T follicular helper cell (primary cell): ENCODE data around the gene AHI1.
"Not testable (repeated sequence)": the region's sequence is repeated elsewhere in the genome, so short reads cannot be mapped to it uniquely, and the experiment has no call there.

Experiments used
- DNase-seq: peaks from one replicate; pipeline ENCODE4 v3.0.0-alpha.2; 2020; ENCODE audit warnings: low read depth

Gene AHI1

GRCh38 chr6:135505648-135506047, 8.1 kb upstream of the AHI1 start:
- no peak for DNase-seq

GRCh38 chr6:135505222-135505621, 7.7 kb upstream of the AHI1 start:
- no peak for DNase-seq

DNA sequence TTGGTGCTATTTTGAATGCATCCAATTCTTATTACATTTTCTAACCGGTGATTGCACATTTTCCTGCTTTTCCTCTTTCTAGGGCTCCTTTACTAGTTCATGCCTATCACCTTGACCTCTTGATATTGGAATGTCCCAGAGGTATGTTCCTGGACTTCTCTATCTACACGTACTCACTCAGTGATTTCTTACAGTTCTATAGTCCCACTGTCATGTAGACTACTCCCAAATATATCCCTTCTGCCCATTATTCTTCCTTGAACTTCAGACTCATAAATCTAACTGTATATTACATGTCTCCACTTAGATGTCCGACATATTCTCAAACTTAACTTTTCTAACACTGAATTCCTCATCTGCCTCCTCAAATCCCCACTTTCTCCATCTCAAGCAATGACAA, 7.2 kb upstream of the AHI1 start:
- no peak for DNase-seq

GRCh38 chr6:135503703-135504475, 6.3 kb upstream of the AHI1 start:
- DNase-seq: no peak

DNA sequence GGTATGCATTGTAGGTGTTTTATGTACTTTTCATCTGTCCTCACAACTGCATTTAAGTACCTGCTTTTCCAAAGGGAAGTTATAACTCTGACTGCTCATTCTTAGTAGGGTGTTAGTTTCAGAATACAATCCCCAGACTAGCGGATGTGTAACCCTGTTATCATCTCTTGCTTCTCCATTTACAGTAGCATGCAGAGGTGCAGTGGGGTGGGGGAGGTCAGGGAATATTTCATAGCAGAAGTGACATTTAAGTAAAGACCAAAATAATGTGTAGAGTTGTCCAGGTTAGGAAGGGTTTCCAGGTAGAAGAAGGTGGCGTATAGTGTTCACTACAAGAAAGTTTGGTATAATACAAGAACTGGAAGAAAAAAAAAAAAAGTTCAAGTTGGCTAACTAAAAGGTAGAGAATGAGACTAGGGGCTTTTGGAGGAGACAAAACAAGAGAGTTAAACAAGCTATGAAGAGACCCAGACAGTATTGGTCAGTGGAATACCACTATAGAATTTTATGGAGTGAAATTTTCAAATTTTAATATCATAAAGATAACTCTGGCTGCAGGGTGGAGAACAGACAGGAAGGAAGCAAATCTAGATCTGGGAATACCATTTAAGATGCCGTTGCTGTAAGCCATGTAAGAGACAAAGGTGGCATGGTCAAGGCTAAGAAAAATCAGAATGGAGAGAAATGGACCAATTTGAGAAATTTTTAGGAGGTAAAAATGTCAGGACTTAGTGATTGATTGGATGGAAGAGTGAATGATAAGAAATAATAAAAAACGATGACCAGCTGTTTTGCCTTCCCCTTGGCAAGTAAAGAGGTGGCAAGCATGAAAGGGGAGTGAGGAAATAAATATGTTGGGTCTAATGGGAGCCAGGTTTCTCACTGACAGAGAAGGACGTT, 2.2 kb upstream of the AHI1 start:
- no peak for DNase-seq

DNA sequence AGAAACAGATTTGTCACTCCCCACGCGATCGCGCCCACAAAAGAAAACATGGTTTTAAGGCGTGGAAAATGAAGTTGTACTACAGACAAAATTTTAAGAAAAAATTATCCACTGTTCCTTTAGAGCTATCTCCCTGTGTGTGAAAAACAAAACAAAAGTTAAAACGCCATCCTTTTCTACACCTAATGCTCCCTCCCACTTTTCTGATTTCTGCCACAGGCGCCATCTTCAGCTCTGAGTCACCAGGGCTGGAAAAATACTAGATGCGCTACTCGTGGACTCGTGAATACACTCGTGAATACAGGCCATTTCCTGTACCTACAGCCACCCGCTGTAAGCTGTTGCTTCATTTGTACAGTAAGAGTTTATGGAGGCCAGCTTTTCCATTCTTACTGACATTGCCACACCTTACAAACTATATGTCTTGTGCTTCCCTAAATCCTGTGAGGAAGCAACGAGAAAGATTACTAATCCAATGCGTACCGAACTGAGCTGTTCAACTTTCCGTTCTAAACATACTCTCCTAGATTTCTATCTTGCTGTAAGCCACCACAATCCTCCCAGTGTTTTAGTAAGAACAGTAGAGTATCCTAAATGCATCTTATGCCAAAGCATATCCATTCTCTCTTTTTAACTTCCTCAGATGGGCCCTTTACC, 773 bp upstream of the AHI1 start:
- peak; percentile 56 for DNase-seq

- DNase-seq: no peak
These were observed 634 bp downstream of the AHI1 start for GRCh38 chr6:135496800-135497411.

DNA sequence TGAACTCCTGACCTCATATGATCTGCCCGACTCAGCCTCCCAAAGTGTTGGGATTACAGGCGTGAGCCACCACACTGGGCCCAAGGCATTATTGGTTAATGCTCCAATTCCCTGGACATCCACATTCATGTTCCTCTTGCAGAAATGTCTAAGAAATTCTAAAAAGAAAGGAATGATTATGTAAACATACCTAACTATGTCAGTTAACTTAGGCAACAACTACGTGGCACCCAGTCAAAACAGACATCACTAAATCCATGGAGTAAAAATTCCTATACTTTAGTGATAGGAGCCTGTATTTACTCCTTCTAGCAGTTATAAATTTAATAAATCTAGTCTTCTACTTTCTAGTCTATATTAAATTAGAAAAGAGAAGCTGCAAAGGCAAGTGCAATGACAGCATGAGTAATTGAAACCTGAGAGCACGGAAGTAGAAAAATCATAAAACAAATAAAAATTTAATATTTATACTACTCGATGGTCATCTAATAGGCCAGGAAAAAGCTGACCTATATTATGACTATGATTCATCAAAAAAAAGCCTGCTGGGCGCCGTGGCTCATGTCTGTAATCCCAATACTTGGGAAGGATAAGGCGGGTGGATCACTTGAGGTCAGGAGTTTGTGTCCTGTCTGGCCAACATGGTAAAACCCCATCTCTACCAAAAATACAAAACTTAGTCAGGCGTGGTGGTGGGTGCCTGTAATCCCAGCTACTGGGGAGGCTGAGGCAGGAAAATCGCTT, 4.2 kb downstream of the AHI1 start:
- DNase-seq: no peak

- no peak for DNase-seq
These were observed 7.2 kb downstream of the AHI1 start for GRCh38 chr6:135490381-135490780.

GRCh38 chr6:135488023-135488422, 9.5 kb downstream of the AHI1 start:
- no peak for DNase-seq

GRCh38 chr6:135483903-135484302, 13.6 kb downstream of the AHI1 start:
- not testable (repeated sequence) for DNase-seq

GRCh38 chr6:135481783-135482369, 15.7 kb downstream of the AHI1 start:
- DNase-seq: no peak

GRCh38 chr6:135479601-135480000, 17.9 kb downstream of the AHI1 start:
- no peak for DNase-seq

DNA sequence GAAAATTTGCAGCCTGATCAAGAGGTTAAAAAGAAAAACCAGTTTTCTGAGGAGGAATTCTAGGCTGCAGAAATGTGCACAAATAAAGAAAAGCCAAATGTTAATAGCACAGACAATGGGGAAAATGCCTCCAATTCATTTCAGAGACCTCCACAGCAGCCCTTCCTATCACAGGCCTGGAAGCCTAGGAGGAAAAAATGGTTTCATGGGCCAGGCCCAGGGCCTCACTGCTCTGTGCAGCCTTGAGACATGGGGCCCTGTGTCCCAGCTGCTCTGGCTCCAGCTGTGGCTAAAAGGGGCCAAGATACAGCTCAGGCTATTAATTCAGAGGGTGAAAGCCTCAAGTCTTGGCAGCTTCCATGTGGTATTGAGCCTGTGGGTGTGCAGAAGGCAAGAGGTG, 18.9 kb downstream of the AHI1 start:
- no peak for DNase-seq

- DNase-seq: no peak
These were observed 22.2 kb downstream of the AHI1 start for GRCh38 chr6:135475292-135475886.

GRCh38 chr6:135474362-135474761, 23.2 kb downstream of the AHI1 start:
- no peak for DNase-seq

GRCh38 chr6:135465903-135466302, 31.6 kb downstream of the AHI1 start:
- no peak for DNase-seq

DNA sequence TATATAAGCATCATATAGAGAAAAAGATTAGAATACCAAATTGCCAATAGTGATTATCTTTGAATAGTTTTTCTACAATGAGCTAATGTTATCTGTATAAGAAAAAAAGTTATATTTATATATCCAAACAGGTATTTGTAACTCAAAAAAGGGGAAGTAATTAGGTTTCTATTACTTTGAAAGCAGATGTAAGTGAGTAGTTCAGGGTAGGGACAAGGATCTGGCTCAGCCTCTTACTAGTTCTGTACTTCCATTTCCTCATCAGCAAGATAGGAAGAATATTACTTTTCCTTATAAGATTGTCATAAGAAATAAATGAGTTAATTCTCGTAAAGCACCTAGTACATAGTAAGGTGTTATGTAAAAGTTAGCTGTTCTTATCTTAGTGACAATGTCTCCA, 32.2 kb downstream of the AHI1 start:
- DNase-seq: no peak

GRCh38 chr6:135464634-135465033, 32.9 kb downstream of the AHI1 start:
- DNase-seq: no peak

GRCh38 chr6:135461208-135461607, 36.3 kb downstream of the AHI1 start:
- no peak for DNase-seq

DNA sequence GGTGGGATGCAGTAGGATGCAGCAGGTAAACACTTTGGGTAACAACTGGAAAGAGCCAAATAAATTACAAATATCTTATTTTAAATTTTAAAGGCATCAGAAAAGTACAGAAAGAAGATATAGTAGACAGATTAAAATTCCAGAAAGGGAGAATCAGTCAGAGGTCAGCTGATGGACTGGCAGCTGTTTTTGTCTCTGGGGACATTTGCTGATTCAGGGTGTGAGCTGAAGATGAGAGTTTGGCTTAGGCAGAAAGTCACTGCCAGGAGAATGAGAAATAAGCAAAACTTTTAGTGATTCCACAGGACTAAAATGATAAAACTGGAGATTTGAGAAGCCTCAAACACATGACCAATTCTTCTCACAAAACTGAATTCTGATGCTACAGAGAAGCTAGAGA, 39.5 kb downstream of the AHI1 start:
- no peak for DNase-seq
